ENCODE results near the gene EPS8L3. TPM values are rescaled to one million over a fixed set of nuclear protein-coding genes. Genes with fewer than 3 reads are reported as not detected.
"Not testable (repeated sequence)": the region's sequence is repeated elsewhere in the genome, so short reads cannot be mapped to it uniquely, and the experiment has no call there.

The EPS8L3 gene
- total RNA-seq, 1 donor from 2014 or later, result not detected

GRCh38 chr1:109757936-109758786 lies 5.6 kb downstream of the EPS8L3 start:
- peak in 1 of 2 donors; percentile 54 for DNase-seq (ENCODE audit: low spot score in 2 of 2)
- TF ChIP-seq CTCF (IDR thresholded peaks at IDR 0.05), result no peak
- Histone ChIP-seq H3K27ac (no peak overlapping the region), H3K9me3 (no peaks in the 10 kb centered on the region), H3K27me3 (no peaks in the 10 kb centered on the region), H3K36me3 (no peaks in the 10 kb centered on the region), H3K4me1 (no peaks in the 10 kb centered on the region), H3K4me3 (no peak overlapping the region)
- intact Hi-C loops (cut with DNase I), result no loop called here

GRCh38 chr1:109756848-109757521 lies 6.7 kb downstream of the EPS8L3 start:
- intact Hi-C loops (cut with DNase I), result no loop called here
- TF ChIP-seq CTCF (IDR thresholded peaks at IDR 0.05), result no peak
- Histone ChIP-seq H3K27me3 (no peaks in the 10 kb centered on the region), H3K4me3 (no peak overlapping the region), H3K9me3 (no peaks in the 10 kb centered on the region), H3K27ac (no peak overlapping the region), H3K36me3 (no peaks in the 10 kb centered on the region), H3K4me1 (no peaks in the 10 kb centered on the region)
- peak in 1 of 2 donors; percentile 48 for DNase-seq (ENCODE audit: low spot score in 2 of 2)

GRCh38 chr1:109756325-109756724 lies 7.4 kb downstream of the EPS8L3 start:
- H3K4me3 ChIP-seq; H3K36me3 ChIP-seq; H3K27me3 ChIP-seq; H3K9me3 ChIP-seq; H3K4me1 ChIP-seq; H3K27ac ChIP-seq; intact Hi-C loops (cut with DNase I); DNase-seq (ENCODE audit: low spot score in 2 of 2): not testable (repeated sequence)

- H3K27ac ChIP-seq, result no peak overlapping the region
- no peak overlapping the region for H3K4me3 ChIP-seq
- no peak for TF ChIP-seq CTCF (IDR thresholded peaks at IDR 0.05)
- intact Hi-C loops (cut with DNase I), result loop anchor here (5.0 kb wide), 1 partner anchor 37 kb away; no protein-coding TSS in a partner anchor
- DNase-seq (ENCODE audit: low spot score in 2 of 2), result peak in 1 of 2 donors; percentile 24
- no peaks in the 10 kb centered on the region for H3K9me3 ChIP-seq
- no peaks in the 10 kb centered on the region for H3K27me3 ChIP-seq
- H3K36me3 ChIP-seq, result no peaks in the 10 kb centered on the region
- H3K4me1 ChIP-seq, result no peaks in the 10 kb centered on the region
These were observed 9.0 kb downstream of the EPS8L3 start for GRCh38 chr1:109754738-109755137.

GRCh38 chr1:109751531-109752260 lies 12.0 kb downstream of the EPS8L3 start:
- peak in 1 of 2 donors; percentile 51 for DNase-seq (ENCODE audit: low spot score in 2 of 2)
- no peaks in the 10 kb centered on the region for H3K4me1 ChIP-seq

More at GRCh38 chr1:109751531-109752260, 12.0 kb downstream of the EPS8L3 start:
- H3K36me3 ChIP-seq, result no peaks in the 10 kb centered on the region
- no peaks in the 10 kb centered on the region for H3K9me3 ChIP-seq
- H3K4me3 ChIP-seq, result no peak overlapping the region
- no peaks in the 10 kb centered on the region for H3K27me3 ChIP-seq
- no peak for TF ChIP-seq CTCF (IDR thresholded peaks at IDR 0.05)
- intact Hi-C loops (cut with DNase I), result loop anchor here (5.0 kb wide), 1 partner anchor 34 kb away; no protein-coding TSS in a partner anchor
- H3K27ac ChIP-seq, result no peak overlapping the region

All from ascending aorta (tissue), 2 donors.